Retinal pigment epithelial cell (primary cell): ENCODE results near the gene TBC1D24.

Source experiments
- DNase-seq: peaks from one replicate; pipeline ENCODE4 v3.0.0-alpha.2; 2010; ENCODE audit warnings: low read depth
- H3K4me3 ChIP-seq: 2 replicates; pipeline ENCODE4 v1.5.1; 2011; ENCODE audit warnings: mild to moderate bottlenecking, low read length, control low read depth, moderate library complexity
- CTCF ChIP-seq: conservative IDR thresholded peaks from 2 replicates; pipeline ENCODE4 v1.5.1; 2011; ENCODE audit warnings: low read depth, low read length, control low read depth, inconsistent platforms

Gene TBC1D24

GRCh38 chr16:2527784-2528100 lies 52.8 kb downstream of the TBC1D24 start:
- no peak for DNase-seq
- TF ChIP-seq CTCF: no peak
- H3K4me3 ChIP-seq: no peak overlapping the region

GRCh38 chr16:2528161-2529060 lies 53.5 kb downstream of the TBC1D24 start:
- TF ChIP-seq CTCF: no peak

GRCh38 chr16:2529061-2529931 lies 54.4 kb downstream of the TBC1D24 start:
- DNase-seq: no peak
- TF ChIP-seq CTCF: peak; percentile 5
- no peak overlapping the region for H3K4me3 ChIP-seq

More at GRCh38 chr16:2528161-2529060, 53.5 kb downstream of the TBC1D24 start:
- no peak for DNase-seq
- H3K4me3 ChIP-seq: no peak overlapping the region

- H3K4me3 ChIP-seq: no peak overlapping the region
- no peak for TF ChIP-seq CTCF
- no peak for DNase-seq
These were observed 55.2 kb downstream of the TBC1D24 start for GRCh38 chr16:2529961-2530628.

- DNase-seq: no peak
- TF ChIP-seq CTCF: no peak
These were observed 55.8 kb downstream of the TBC1D24 start for GRCh38 chr16:2530629-2531318.

GRCh38 chr16:2531371-2531695 lies 56.4 kb downstream of the TBC1D24 start, which contains the start of gene CEMP1:
CEMP1 (minus strand) TSS chr16:2531408; CDS start chr16:2531073, 335 bp downstream.
- no peak for TF ChIP-seq CTCF
- peak within 1 kb of the TSS; percentile 61 for H3K4me3 ChIP-seq
- no peak for DNase-seq

More at GRCh38 chr16:2530629-2531318, 55.8 kb downstream of the TBC1D24 start:
- H3K4me3 ChIP-seq: no peak overlapping the region
